Measurements from ENCODE around the gene RPS6KB1. TPM values are rescaled to one million over a fixed set of nuclear protein-coding genes. Genes with fewer than 3 reads are reported as not detected.
"Not testable (repeated sequence)": the region's sequence is repeated elsewhere in the genome, so short reads cannot be mapped to it uniquely, and the experiment has no call there.

RPS6KB1 gene
- total RNA-seq, 2 experiments from 2014 or later: 31.1 to 47.1 TPM

- Histone ChIP-seq H2AFZ (ENCODE audit: low read length) (peak within 1 kb of the TSS; percentile 91), H4K20me1 (ENCODE audit: insufficient read depth, low read length) (no peaks in the 10 kb centered on the region; the same call in 1 of the 2 replicates), H3K27ac (ENCODE audit: low read depth, low read length, poor library complexity, severe bottlenecking) (peak within 1 kb of the TSS; percentile 62), H3K4me2 (ENCODE audit: low read length) (peak within 1 kb of the TSS; percentile 87), H3K9me3 (ENCODE audit: low read length) (no peaks in the 10 kb centered on the region), H3K4me3 (ENCODE audit: low read depth, low read length, poor library complexity, severe bottlenecking) (peak within 1 kb of the TSS; percentile 78), H3K79me2 (ENCODE audit: insufficient read depth, low read depth, low read length) (peaks cover 17% of the 10 kb centered on the region; the same call in 1 of the 2 replicates), H3K4me1 (ENCODE audit: insufficient read depth, low read length, poor library complexity, severe bottlenecking) (peaks cover 20% of the 10 kb centered on the region), H3K36me3 (ENCODE audit: insufficient read depth, low read length) (peaks cover 21% of the 10 kb centered on the region), H3K9me2 (ENCODE audit: insufficient read depth, low read length) (no peaks in the 10 kb centered on the region)
- CTCF ChIA-PET (ENCODE audit: unreplicated experiment): no interaction called here
- TF ChIP-seq EZH2phosphoT487 (IDR thresholded peaks at IDR 0.05; ENCODE audit: borderline replicate concordance, low read depth, low read length) (no peak), CTCF (conservative IDR thresholded peaks at IDR 0.05; ENCODE audit: low read length) (no peak)
- POLR2A ChIA-PET: interaction anchor here (0.6 to 1.9 kb wide), 14 partner anchors 9 to 1940 kb away, joined by 3 to 12 read pairs (median 5); partner anchors contain the start of genes RPS6KB1 and TUBD1
- intact Hi-C loops (cut with micrococcal nuclease; ENCODE audit: unreplicated experiment): no loop called here
- DNase-seq (ENCODE audit: low spot score): peak; percentile 92
- BruUV-seq (replicated peaks): TSS peak; percentile 80
Measured at GRCh38 chr17:59964482-59965328, 71.8 kb downstream of the RPS6KB1 start, which contains the start of gene RNFT1. RNFT1 (minus strand) TSS chr17:59964740; CDS start chr17:59964663, 77 bp downstream.

- H3K4me1 ChIP-seq (ENCODE audit: insufficient read depth, low read length, poor library complexity, severe bottlenecking); H2AFZ ChIP-seq (ENCODE audit: low read length); H3K4me3 ChIP-seq (ENCODE audit: low read depth, low read length, poor library complexity, severe bottlenecking); BruUV-seq (replicated peaks); H3K27ac ChIP-seq (ENCODE audit: low read depth, low read length, poor library complexity, severe bottlenecking); POLR2A ChIA-PET; H3K4me2 ChIP-seq (ENCODE audit: low read length); H3K79me2 ChIP-seq (ENCODE audit: insufficient read depth, low read depth, low read length); H3K9me3 ChIP-seq (ENCODE audit: low read length); intact Hi-C loops (cut with micrococcal nuclease; ENCODE audit: unreplicated experiment); H3K9me2 ChIP-seq (ENCODE audit: insufficient read depth, low read length); CTCF ChIA-PET (ENCODE audit: unreplicated experiment); DNase-seq (ENCODE audit: low spot score); H4K20me1 ChIP-seq (ENCODE audit: insufficient read depth, low read length); H3K36me3 ChIP-seq (ENCODE audit: insufficient read depth, low read length): not testable (repeated sequence)
Measured at GRCh38 chr17:59971771-59972170, 78.8 kb downstream of the RPS6KB1 start.

GRCh38 chr17:59972778-59973177 is 79.9 kb downstream of the RPS6KB1 start:
- H3K4me3 ChIP-seq (ENCODE audit: low read depth, low read length, poor library complexity, severe bottlenecking): no peak overlapping the region
- no peaks in the 10 kb centered on the region for H3K9me2 ChIP-seq (ENCODE audit: insufficient read depth, low read length)
- H2AFZ ChIP-seq (ENCODE audit: low read length): no peak overlapping the region
- no peak overlapping the region for H3K4me2 ChIP-seq (ENCODE audit: low read length)
- CTCF ChIA-PET (ENCODE audit: unreplicated experiment): no interaction called here
- no peak overlapping the region for H3K27ac ChIP-seq (ENCODE audit: low read depth, low read length, poor library complexity, severe bottlenecking)
- no peaks in the 10 kb centered on the region for H3K79me2 ChIP-seq (ENCODE audit: insufficient read depth, low read depth, low read length)
- POLR2A ChIA-PET: no interaction called here
- no peak for TF ChIP-seq EZH2phosphoT487 (IDR thresholded peaks at IDR 0.05; ENCODE audit: borderline replicate concordance, low read depth, low read length)
- no peak for TF ChIP-seq CTCF (conservative IDR thresholded peaks at IDR 0.05; ENCODE audit: low read length)
- H3K4me1 ChIP-seq (ENCODE audit: insufficient read depth, low read length, poor library complexity, severe bottlenecking): no peaks in the 10 kb centered on the region
- no peaks in the 10 kb centered on the region for H4K20me1 ChIP-seq (ENCODE audit: insufficient read depth, low read length)
- no peaks in the 10 kb centered on the region for H3K9me3 ChIP-seq (ENCODE audit: low read length)
- H3K36me3 ChIP-seq (ENCODE audit: insufficient read depth, low read length): no peaks in the 10 kb centered on the region
- BruUV-seq (replicated peaks): no TSS peak
- no peak for DNase-seq (ENCODE audit: low spot score)
- intact Hi-C loops (cut with micrococcal nuclease; ENCODE audit: unreplicated experiment): no loop called here

- intact Hi-C loops (cut with micrococcal nuclease; ENCODE audit: unreplicated experiment); H2AFZ ChIP-seq (ENCODE audit: low read length); H3K79me2 ChIP-seq (ENCODE audit: insufficient read depth, low read depth, low read length); H3K9me3 ChIP-seq (ENCODE audit: low read length); H3K36me3 ChIP-seq (ENCODE audit: insufficient read depth, low read length); H4K20me1 ChIP-seq (ENCODE audit: insufficient read depth, low read length); H3K4me1 ChIP-seq (ENCODE audit: insufficient read depth, low read length, poor library complexity, severe bottlenecking); CTCF ChIA-PET (ENCODE audit: unreplicated experiment); BruUV-seq (replicated peaks); H3K27ac ChIP-seq (ENCODE audit: low read depth, low read length, poor library complexity, severe bottlenecking); H3K4me3 ChIP-seq (ENCODE audit: low read depth, low read length, poor library complexity, severe bottlenecking); DNase-seq (ENCODE audit: low spot score); H3K4me2 ChIP-seq (ENCODE audit: low read length); H3K9me2 ChIP-seq (ENCODE audit: insufficient read depth, low read length): not testable (repeated sequence)
- POLR2A ChIA-PET: interaction anchor here (1.0 kb wide), 1 partner anchor 8 kb away, joined by 6 read pairs; no protein-coding TSS in a partner anchor
Measured at GRCh38 chr17:59973483-59973882, 80.6 kb downstream of the RPS6KB1 start.

GRCh38 chr17:59975166-59975565 is 82.2 kb downstream of the RPS6KB1 start:
- POLR2A ChIA-PET: not testable (repeated sequence)

More at GRCh38 chr17:59975166-59975565, 82.2 kb downstream of the RPS6KB1 start:
- H3K9me2 ChIP-seq (ENCODE audit: insufficient read depth, low read length); H3K4me3 ChIP-seq (ENCODE audit: low read depth, low read length, poor library complexity, severe bottlenecking); BruUV-seq (replicated peaks); H3K4me2 ChIP-seq (ENCODE audit: low read length); DNase-seq (ENCODE audit: low spot score); H3K27ac ChIP-seq (ENCODE audit: low read depth, low read length, poor library complexity, severe bottlenecking); H3K4me1 ChIP-seq (ENCODE audit: insufficient read depth, low read length, poor library complexity, severe bottlenecking); CTCF ChIA-PET (ENCODE audit: unreplicated experiment); intact Hi-C loops (cut with micrococcal nuclease; ENCODE audit: unreplicated experiment); H3K9me3 ChIP-seq (ENCODE audit: low read length); H4K20me1 ChIP-seq (ENCODE audit: insufficient read depth, low read length); H3K36me3 ChIP-seq (ENCODE audit: insufficient read depth, low read length); H3K79me2 ChIP-seq (ENCODE audit: insufficient read depth, low read depth, low read length); H2AFZ ChIP-seq (ENCODE audit: low read length): not testable (repeated sequence)
